Measurements from ENCODE around the gene ANKRD39.

ANKRD39 gene

DNA sequence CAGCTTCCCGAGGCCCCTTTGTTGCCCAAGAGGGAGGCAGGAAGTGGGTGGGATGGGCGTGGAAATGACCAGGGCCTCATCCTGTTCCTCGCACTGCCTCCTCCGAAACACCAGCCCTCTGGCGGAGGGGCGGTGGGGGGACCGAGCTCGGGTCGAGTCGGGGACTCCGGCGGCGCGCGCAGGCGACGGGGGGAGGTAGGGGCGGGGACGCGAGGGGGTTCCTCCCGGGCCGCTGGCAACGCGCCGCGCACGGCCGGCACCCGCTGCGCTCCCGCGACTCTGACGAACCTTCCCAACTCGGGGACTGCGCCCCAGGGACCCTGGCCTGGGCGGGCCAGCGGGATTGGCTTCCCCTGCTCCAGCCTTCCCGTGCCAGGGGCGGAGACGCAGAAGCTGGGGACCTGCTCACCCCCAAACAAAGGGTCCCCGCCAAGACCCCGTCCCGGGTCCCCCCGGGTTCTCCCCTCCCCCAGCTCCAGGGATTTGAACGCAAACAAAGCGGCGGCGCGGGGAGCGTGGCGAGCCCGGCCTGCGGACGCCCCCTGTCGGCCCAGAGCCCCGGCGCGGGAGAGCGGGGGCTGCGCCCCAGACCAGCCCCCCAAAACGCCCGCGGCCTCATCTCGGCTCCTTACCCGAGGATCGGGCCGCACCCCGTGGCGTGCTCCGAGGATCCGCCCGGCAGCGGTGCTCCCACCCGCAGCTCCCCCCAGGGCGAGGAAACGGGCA is 10.9 kb upstream of the ANKRD39 start:
- TF ChIP-seq, protein P1, sequence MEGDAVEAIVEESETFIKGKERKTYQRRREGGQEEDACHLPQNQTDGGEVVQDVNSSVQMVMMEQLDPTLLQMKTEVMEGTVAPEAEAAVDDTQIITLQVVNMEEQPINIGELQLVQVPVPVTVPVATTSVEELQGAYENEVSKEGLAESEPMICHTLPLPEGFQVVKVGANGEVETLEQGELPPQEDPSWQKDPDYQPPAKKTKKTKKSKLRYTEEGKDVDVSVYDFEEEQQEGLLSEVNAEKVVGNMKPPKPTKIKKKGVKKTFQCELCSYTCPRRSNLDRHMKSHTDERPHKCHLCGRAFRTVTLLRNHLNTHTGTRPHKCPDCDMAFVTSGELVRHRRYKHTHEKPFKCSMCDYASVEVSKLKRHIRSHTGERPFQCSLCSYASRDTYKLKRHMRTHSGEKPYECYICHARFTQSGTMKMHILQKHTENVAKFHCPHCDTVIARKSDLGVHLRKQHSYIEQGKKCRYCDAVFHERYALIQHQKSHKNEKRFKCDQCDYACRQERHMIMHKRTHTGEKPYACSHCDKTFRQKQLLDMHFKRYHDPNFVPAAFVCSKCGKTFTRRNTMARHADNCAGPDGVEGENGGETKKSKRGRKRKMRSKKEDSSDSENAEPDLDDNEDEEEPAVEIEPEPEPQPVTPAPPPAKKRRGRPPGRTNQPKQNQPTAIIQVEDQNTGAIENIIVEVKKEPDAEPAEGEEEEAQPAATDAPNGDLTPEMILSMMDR (conservative IDR thresholded peaks at IDR 0.05) = peak; percentile 82
- H3K27ac ChIP-seq = peak overlapping the region; percentile 95

DNA sequence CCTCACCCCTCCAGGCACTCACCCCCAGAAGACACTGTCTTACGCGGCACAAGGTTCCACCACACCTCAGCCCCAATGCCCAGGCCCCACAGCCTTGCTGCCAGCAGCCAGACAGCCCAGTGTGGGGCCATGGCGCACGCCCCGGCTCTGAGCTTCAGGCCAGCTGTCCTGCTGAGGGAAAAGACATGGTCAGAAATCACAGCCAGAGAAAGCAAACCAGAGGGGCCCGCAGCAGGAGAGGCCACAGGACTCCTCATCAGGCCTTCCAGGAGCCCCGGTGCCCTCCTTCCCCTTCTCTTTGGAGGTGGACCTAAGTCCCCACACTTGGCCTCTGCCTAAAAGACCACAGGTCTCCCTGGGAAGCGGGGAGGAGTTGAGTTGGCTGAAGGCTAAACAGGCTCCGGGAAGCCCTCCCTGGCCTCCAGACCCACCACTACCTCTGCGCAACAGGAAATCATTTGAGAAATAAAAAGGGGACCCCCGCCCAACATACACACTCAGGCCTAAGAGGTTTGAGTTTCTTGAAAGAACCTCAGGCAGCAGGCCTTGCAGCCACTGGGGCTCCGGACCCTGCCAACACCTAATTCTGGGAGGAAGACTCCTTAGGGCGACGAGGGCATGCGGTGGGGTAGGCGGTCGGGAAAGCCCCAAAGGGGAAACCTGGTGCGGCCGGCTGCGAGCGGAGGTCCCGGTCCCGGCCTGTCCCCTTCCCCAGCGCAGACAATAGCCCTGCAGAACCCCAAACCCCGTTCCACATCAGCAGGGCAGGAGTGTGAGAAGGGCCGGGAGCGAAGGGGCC is 10.1 kb upstream of the ANKRD39 start:
- H3K27ac ChIP-seq = peak overlapping the region; percentile 95
- TF ChIP-seq, protein P1 (conservative IDR thresholded peaks at IDR 0.05) = no peak

DNA sequence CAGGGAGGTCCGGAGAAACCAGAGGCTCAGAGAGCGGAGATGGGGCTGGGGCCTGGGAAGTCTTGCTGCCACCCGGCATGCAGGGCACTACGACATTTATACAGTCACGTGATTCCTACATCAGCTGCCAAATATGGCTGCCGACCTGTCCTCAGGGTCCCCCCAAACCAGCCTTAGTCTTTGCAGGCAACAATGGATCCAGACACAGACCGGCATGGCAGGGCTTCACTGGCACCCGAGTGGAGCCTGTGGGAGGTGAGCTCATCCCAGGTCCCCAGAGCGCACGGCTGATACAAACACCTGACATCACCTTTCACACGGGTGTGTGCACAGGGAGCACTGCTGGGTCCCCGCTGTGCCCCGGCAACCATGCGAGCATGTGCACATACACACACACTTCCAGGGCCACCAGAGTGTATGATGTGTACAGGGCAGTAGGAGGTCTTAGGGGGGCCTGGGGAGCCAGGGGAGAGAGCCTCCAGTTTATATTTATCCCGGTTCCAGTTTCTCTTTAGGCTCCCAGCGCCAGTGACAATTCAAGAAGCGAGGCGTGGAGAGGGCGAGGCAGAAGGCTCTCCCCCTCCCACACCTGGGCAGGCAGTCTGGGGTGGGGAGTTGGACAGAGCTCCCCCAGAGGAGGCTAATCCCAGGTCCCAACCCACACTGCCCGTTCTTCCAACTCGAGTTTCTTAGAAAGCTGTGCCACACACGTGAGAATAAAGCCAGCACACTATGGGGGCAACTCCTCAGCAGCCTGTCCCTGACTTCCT is 9.4 kb upstream of the ANKRD39 start:
- H3K27ac ChIP-seq = peak overlapping the region; percentile 95; the same call in 1 of the 2 replicates
- TF ChIP-seq, protein P1 (conservative IDR thresholded peaks at IDR 0.05) = no peak

DNA sequence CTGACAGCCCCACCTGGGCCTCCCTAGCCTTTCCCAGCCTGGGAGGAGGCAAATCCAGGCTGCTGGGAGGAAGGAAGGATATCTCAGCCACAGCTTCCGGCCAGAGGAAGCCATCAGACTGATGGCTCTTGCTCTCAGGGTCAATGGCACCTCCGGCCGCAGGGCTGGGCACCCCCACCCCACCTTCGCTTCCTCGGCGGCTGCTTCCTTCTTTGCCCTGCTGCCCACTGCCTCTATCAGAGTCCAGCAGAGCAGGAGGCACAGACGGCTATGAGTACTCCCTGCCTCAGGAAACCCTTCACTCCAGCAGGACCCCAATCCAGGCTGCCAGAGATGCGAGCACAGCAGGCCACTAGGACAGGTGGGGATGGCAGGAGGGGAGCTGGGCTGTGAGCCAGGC is 8.8 kb upstream of the ANKRD39 start:
- TF ChIP-seq, protein P1 (conservative IDR thresholded peaks at IDR 0.05) = no peak
- no peak overlapping the region for H3K27ac ChIP-seq

DNA sequence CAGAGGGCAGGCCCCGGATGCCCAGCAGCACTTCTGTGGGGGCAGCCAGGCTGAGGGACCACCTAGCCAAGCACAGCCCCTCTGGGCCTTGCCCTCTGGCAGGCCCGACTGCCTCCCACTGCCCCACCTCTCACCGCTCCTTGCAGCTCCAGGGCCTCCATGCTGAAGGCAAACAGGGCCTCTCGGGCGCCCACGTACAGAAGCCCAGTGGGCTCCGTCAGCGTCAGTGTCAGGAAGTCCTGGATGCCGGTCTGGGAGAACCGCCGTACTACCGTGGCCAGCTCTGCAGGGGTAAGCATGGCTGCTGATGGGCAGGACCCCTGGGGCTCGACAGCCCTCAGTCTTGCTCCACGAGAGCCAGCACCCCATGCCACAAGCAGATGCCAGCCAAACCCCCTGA is 8.3 kb upstream of the ANKRD39 start:
- TF ChIP-seq, protein P1 (conservative IDR thresholded peaks at IDR 0.05) = no peak
- H3K27ac ChIP-seq = no peak overlapping the region

DNA sequence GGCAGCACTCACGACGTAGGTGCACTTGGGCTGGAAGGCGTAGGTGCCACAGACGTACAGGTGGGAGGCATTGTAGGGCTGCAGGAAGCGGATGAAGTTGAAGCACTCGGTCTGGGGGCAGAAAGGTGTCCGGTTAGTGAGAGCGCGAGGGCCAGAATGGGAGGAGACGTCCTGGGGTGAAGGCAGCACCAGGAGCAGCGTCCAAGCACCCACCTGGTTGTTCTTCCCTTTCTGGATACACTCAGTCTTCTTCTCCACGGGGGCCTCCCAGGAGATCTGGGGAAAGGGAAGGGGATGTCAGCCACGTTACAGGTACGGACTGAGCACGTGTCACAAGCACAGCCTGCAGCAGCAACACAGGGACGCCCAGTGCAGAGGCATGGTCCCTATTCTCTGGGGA is 7.8 kb upstream of the ANKRD39 start:
- TF ChIP-seq, protein P1 (conservative IDR thresholded peaks at IDR 0.05) = no peak

More for the DNA sequence above, 7.8 kb upstream of the ANKRD39 start:
- H3K27ac ChIP-seq = no peak overlapping the region

Data from VCaP (cell line).